ENCODE measurements around the gene PDZD7. TPM values are rescaled to one million over a fixed set of nuclear protein-coding genes. Genes with fewer than 3 reads are reported as not detected.
A peak's percentile ranks its signal among the peaks of the same experiment; 100 is the strongest.

PDZD7 gene
- total and polyA plus RNA-seq, 2 donors from 2014 or later = 1.6 to 1.9 TPM

DNA sequence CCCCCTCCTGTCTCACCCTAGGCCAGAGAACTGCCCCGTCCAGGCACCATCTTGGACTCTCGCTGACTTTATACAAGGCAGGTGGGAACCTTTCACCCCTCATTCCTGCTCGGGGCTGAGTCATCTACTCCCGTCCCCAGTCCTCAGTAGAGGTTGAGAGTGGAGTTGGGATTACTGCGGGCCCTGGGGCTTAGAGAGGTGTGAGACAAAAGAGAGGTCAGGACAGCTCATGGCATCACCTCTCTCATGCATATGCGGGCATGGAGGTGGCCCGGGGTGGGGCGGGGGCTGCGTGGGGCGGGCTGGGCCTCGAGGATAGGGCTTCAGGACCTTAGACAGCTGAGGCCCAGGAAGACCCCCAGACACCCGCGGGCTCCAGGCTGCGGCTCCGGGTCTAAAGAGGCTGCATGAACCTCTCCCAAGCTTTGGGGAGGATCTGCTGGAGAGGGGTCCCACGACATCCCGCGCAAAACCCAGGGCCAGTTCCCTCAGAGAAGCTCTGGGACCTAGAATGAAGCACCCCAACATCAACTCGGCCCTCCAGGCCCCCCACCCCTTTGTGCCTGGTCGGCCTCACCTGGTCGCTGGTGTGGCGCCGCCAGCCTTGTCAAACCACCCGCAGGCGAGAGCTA is 317 bp downstream of the PDZD7 start:
- H3K4me1 ChIP-seq (ENCODE audit: control insufficient read depth in 2 of 3, insufficient read depth in 2 of 3, low read depth in 1 of 3, low read length in 3 of 3) = peaks cover 0 to 21% (median 5%) of the 10 kb centered on the region in 3 donors
- DNase-seq (no peak), FAIRE-seq (no peak)
- peaks cover 0 to 4% (median 3%) of the 10 kb centered on the region in 3 donors for H3K36me3 ChIP-seq (ENCODE audit: control insufficient read depth in 2 of 3, insufficient read depth in 3 of 3, low read length in 3 of 3)
- H3K27ac ChIP-seq (ENCODE audit: low read depth in 2 of 2, low read length in 2 of 2) = peak overlapping the region; percentile 96 to 97
- TF ChIP-seq, protein P1, sequence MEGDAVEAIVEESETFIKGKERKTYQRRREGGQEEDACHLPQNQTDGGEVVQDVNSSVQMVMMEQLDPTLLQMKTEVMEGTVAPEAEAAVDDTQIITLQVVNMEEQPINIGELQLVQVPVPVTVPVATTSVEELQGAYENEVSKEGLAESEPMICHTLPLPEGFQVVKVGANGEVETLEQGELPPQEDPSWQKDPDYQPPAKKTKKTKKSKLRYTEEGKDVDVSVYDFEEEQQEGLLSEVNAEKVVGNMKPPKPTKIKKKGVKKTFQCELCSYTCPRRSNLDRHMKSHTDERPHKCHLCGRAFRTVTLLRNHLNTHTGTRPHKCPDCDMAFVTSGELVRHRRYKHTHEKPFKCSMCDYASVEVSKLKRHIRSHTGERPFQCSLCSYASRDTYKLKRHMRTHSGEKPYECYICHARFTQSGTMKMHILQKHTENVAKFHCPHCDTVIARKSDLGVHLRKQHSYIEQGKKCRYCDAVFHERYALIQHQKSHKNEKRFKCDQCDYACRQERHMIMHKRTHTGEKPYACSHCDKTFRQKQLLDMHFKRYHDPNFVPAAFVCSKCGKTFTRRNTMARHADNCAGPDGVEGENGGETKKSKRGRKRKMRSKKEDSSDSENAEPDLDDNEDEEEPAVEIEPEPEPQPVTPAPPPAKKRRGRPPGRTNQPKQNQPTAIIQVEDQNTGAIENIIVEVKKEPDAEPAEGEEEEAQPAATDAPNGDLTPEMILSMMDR (IDR thresholded peaks at IDR 0.05; ENCODE audit: borderline replicate concordance, extremely low read depth, insufficient read depth) = no peak
- intact Hi-C loops (cut with DNase I) = no loop called here
- no peaks in the 10 kb centered on the region for H3K9me3 ChIP-seq (ENCODE audit: control insufficient read depth in 2 of 3, insufficient read depth in 1 of 3, low read length in 3 of 3)
- H3K9ac ChIP-seq (ENCODE audit: low read length in 3 of 3) = peak overlapping the region in 1 of 3 donors; percentile 89
- H3K4me3 ChIP-seq (ENCODE audit: low read length in 3 of 3) = peak overlapping the region in 2 of 3 donors; percentile 28 to 93
- H3K27me3 ChIP-seq (ENCODE audit: control insufficient read depth, insufficient read depth, low read length) = peaks cover 3% of the 10 kb centered on the region

DNA sequence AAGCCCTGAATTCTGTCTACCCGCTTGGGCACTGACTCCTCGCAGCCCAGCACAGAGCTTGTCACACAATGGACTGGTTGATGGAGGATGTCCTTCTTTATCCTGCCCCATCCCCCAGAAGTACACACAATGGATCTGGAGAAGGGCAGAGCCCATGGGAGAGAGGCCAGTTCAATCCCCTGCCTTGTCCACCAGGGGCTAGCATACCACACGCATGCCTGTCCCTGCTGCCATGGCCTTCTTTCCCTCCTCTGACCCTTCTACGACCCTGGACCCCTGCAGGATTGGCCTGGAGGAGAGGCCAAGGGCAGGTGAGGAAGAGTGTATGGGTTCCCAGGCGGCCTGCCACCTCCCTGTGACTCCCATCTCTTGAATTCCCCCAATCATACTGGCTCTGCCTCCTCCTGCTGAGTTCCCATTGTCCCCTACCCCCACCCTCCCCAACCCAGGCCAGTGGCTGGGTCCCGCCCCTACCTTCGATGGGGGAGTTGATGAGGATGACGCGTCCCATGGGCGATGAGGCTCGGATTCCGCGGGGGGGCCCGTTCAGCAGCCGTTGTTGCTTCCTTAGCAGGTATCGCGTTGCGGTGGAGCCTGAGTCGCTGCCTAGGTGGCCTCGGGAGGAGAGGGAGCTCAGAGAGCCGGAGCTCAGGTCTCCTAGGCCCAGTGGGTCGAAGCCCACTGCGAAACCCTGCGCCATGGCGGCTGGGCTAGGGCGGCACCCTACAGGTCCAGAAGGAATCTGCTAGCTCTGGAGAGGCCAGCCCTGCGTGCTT is 1.2 kb downstream of the PDZD7 start:
- intact Hi-C loops (cut with DNase I) = no loop called here
- Histone ChIP-seq H3K27ac (ENCODE audit: low read depth in 2 of 2, low read length in 2 of 2) (no peak overlapping the region), H3K9me3 (ENCODE audit: control insufficient read depth in 2 of 3, insufficient read depth in 1 of 3, low read length in 3 of 3) (no peaks in the 10 kb centered on the region), H3K9ac (ENCODE audit: low read length in 3 of 3) (no peak overlapping the region), H3K4me1 (ENCODE audit: control insufficient read depth in 2 of 3, insufficient read depth in 2 of 3, low read depth in 1 of 3, low read length in 3 of 3) (peaks cover 0 to 21% (median 2%) of the 10 kb centered on the region in 3 donors), H3K36me3 (ENCODE audit: control insufficient read depth in 2 of 3, insufficient read depth in 3 of 3, low read length in 3 of 3) (no peaks in the 10 kb centered on the region), H3K4me3 (ENCODE audit: low read length in 3 of 3) (no peak overlapping the region), H3K27me3 (ENCODE audit: control insufficient read depth, insufficient read depth, low read length) (peaks cover 3% of the 10 kb centered on the region)
- FAIRE-seq (no peak), DNase-seq (peak in 4 of 5 donors; percentile 68 to 86 (median 75))
- TF ChIP-seq, protein P1 (IDR thresholded peaks at IDR 0.05; ENCODE audit: borderline replicate concordance, extremely low read depth, insufficient read depth) = no peak

DNA sequence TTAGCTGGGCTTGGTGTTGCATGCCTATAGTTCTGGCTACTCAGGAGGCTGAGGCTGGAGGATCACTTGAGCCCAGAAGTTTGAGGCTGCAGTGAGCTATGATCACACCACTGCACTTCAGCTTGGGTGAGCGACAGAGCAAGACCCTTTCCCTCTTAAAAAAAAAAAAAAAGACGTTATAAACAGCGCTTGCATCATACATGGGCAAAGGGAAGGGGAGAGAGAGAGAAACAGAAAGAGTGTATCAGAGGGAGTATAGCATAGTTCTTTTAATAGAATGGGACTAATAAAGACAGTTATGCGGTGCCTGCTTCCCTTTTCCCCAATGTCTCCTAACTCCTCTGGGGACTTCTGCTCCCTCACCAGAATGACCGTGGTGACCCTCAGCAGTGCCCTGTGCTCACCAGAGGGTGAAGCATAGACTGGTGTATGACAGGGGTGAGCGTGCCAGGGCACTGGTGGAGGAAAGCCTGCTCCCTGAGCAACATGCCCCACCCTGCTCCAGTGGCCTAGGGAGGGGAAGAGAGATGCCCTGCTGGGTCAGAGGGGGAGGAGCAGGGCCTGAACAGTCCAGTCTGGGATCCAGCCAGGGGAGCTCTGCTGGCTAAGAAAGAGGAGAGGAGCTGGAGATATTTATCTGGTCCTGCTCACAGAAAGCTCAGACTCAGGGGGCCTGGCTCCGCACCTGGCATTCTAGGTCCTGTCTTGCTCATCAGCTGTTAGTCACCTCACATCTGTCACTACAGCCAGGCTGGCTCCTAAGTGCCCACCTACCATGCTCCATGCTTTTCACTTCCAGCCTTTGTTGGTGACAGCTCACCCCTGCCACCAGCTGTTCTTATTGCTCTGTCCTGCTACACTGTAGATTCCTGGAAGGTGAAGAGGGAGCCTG is 2.2 kb downstream of the PDZD7 start:
- FAIRE-seq = no peak
- Histone ChIP-seq H3K4me3 (ENCODE audit: low read length in 3 of 3) (no peak overlapping the region), H3K9ac (ENCODE audit: low read length in 3 of 3) (no peak overlapping the region), H3K4me1 (ENCODE audit: control insufficient read depth in 2 of 3, insufficient read depth in 2 of 3, low read depth in 1 of 3, low read length in 3 of 3) (peaks cover 0 to 21% (median 0%) of the 10 kb centered on the region in 3 donors), H3K27ac (ENCODE audit: low read depth in 2 of 2, low read length in 2 of 2) (no peak overlapping the region), H3K9me3 (ENCODE audit: control insufficient read depth in 2 of 3, insufficient read depth in 1 of 3, low read length in 3 of 3) (no peaks in the 10 kb centered on the region), H3K36me3 (ENCODE audit: control insufficient read depth in 2 of 3, insufficient read depth in 3 of 3, low read length in 3 of 3) (no peaks in the 10 kb centered on the region), H3K27me3 (ENCODE audit: control insufficient read depth, insufficient read depth, low read length) (peaks cover 3% of the 10 kb centered on the region)
- intact Hi-C loops (cut with DNase I) = no loop called here
- TF ChIP-seq, protein P1 (IDR thresholded peaks at IDR 0.05; ENCODE audit: borderline replicate concordance, extremely low read depth, insufficient read depth) = no peak
- no peak for DNase-seq

Data from kidney (tissue), 14 donors.